Measurements from ENCODE around the gene ARHGEF28. TPM values are rescaled to one million over a fixed set of nuclear protein-coding genes. Genes with fewer than 3 reads are reported as not detected.

Gene ARHGEF28
- total RNA-seq, 2 donors from 2014 or later, result 2.6 to 3.1 TPM

DNA sequence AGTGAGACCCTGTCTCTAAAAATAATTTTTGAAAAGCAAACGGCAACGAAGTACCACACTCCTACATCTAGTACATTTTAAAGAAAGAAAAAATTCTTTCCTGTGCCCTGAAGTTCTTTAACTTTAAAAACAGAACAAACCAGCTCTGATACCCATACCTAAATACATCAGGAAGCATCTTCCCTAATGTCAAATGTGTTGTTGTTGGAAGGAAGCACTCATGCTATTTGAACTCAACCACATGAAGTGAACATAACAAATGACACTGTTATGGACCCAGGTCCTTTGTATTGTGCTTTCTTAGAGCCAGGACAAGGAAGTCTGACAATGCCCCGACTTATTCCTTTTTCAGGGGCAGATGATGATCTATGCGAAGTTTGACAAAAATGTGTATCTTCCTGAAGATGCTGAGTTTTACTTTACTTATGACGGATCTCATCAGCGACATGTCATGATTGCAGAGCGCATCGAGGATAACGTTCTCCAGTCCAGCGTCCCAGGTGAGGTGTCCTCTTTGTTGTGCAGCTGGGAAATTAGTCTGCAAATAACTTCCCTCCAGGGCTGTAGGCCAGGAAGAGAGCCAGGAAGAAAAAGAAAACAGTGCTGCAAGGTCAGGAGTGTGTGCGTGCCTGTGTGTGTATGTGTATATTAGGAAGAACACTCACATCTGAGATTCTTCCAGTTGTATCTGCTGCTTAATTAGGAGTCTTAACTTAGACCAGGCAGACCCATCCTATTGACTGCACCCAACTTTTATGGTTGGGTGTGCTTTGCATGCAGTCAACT lies 123.7 kb downstream of the ARHGEF28 start:
- ATAC-seq, result no peak
- intact Hi-C loops (cut with DNase I), result no loop called here
- no peak for DNase-seq

DNA sequence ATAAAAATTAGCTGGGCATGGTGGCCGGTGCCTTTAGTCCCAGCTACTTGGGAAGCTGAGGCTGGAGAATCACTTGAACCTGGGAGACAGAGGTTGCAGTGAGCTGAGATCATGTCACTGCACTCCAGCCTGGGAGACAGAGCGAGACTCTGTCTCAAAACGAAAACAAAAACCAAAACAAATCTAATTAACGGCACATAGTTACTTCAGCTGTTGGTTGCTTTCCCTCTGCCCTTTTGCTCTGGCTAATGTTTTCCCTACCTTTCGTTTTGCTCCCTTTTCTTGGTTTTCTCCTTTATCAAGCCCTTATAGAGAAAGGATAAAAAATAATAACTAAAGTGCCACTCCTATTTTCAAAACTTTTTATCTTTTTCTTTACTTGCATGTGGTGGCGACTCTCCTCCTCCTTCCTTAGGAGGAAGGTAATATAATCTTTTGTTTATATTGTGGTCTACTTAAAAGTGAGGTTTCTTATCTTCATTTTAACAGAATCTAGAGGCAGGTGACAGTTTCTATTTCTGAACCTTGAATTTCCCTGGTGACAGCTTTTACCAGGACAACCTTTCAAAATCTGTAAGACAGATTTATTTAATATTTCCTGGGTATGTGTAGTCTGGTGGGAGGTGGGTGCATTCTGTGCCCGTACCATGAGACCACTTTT lies 125.4 kb downstream of the ARHGEF28 start:
- intact Hi-C loops (cut with DNase I), result no loop called here
- no peak for DNase-seq
- ATAC-seq, result no peak

DNA sequence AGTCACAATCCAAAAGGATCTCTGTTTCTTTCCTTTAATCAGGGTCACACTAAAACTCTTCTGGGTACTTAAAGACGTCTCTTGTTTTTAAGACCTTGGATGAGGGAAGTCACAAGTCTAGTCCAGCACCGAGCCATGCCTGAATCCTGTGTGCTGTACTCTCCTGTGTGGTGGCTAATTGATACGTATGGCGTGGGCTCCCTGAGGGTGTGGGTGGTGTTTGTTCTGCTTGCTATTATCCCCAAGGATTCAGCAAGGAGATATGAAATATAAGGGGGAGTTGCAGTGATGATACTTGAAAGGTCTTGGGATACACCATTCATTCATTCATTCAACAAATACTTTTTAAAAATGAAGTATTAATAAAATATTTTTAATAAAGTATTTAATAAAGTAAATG lies 128.3 kb downstream of the ARHGEF28 start:
- DNase-seq, result no peak
- ATAC-seq, result no peak
- intact Hi-C loops (cut with DNase I), result no loop called here

DNA sequence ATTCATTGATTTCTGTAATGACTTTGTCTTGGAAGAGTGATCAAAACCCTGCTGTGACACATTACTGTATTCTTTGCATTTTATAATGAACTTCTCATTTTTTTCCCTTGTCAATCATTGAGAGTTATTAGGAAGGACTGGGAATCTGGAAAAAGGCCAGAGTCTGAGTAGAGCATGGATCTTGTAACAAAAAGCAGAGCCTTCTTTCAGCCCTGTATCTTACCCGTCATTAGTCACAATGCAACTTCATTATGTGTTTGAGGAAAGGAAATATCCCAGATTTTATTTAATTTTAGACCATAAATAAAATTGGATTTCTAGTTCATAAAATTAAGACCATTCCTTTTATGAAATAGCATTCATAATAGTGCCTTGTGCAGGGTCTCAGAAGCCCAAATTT lies 131.4 kb downstream of the ARHGEF28 start:
- intact Hi-C loops (cut with DNase I), result no loop called here
- ATAC-seq, result no peak
- DNase-seq, result no peak

DNA sequence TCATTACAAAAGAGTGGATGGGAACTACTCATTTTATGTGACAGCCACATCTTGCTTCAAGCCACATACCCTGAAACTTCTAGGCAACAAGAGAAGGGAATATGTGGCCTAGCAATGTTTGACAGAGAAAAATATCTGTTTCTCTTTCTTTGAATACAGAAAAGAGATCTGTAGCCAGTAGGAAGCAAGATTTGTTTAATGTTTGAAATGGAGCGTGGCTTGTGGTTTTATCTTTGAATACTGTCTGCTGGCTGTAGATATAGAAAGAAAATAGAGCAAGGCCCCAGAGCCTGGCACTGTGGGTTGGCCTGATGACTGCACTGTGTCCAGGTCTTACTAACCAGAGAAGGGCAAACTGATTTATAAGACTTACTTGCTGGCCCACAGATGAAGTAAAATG lies 133.8 kb downstream of the ARHGEF28 start:
- no peak for DNase-seq

DNA sequence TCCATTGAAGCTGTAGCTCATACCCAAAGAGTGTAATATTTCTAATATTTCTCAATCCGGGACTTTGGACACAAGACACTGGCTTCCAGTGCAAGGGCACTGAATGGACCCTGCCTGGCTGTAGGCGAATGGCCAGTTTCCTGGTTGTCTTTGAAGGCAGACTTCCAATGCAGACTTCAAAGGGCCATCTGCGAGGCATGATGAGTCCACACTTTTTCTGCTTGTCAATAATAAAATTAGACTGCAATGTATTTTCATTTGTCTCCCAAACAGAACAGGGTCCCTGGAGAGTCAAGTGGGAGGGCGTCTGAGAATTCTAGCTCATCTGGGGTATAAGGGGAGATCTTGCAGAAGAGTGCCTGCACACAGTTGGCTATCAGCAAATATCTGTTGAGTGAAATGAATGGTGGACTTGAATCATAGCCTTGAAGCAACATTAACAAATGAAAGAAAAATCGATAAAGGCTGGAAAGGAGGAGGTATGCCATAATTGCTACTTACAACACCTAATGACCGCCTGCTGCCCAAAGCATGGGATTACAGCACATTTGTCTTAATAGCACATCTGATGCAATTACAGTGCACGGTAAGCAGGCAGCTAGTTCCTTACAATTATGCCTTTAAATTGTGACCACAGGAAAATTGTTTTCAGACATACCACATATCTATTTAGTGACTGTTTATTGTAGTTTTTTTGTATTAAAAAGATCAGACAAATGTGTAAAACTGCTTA lies 137.5 kb downstream of the ARHGEF28 start:
- intact Hi-C loops (cut with DNase I), result no loop called here
- DNase-seq, result no peak
- ATAC-seq, result no peak

More for the DNA sequence above, 133.8 kb downstream of the ARHGEF28 start:
- no peak for ATAC-seq
- intact Hi-C loops (cut with DNase I), result no loop called here

DNA sequence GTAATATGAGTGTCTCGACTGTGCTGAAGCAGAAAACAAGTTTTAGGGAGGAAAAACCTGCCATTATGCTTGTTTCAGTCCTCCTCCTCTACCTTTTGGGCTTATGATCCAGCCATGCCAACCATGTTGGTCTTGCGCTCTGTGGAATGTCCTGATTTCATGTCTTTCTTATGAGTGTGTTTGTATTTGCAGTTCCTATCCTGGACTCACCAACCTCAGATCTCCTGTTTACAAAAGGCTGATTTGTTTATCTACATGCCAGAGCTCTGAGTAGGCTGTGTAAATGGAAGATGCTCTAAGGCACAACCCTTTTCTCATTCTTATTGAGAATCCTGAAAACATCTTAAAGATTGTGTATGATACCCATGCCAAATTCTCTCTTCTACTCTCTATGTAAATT lies 138.6 kb downstream of the ARHGEF28 start:
- intact Hi-C loops (cut with DNase I), result no loop called here
- DNase-seq (no peak), ATAC-seq (no peak)

DNA sequence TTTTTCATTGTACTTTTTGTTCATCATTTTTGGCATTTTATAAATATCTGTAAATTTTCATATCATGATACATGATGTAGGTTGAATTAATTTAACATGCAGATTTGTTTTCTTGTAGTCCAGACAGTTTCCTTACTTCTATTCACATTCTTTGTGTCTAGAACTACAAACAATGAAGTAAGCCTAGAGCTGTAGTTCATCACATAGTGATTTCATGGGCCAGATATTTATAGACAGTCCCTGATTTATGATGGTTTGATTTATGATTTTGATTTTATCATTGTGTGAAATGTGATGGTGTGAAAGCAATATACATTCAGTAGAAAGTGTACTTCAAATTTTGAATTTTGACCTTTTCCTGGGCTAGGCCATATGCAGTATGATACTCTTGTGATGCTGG lies 139.0 kb downstream of the ARHGEF28 start:
- intact Hi-C loops (cut with DNase I), result no loop called here
- DNase-seq (no peak), ATAC-seq (no peak)

DNA sequence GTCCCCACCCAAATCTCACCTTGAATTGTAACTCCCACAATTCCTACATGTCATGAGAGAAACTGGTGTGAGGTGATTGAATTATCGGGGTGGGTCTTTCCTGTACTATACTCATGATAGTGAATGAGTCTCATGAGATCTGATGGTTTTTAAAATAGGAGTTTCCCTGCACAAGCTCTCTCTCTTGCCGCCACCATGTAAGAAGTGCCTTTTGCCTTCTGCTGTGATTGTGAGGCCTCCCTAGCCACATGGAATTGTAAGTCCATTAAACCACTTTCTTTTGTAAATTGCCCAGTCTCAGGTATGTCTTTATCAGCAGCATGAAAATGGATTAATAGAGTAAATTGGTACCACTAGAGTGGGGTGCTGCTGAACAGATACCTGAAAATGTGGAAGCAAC lies 140.9 kb downstream of the ARHGEF28 start:
- ATAC-seq (no peak), DNase-seq (no peak)
- intact Hi-C loops (cut with DNase I), result no loop called here

DNA sequence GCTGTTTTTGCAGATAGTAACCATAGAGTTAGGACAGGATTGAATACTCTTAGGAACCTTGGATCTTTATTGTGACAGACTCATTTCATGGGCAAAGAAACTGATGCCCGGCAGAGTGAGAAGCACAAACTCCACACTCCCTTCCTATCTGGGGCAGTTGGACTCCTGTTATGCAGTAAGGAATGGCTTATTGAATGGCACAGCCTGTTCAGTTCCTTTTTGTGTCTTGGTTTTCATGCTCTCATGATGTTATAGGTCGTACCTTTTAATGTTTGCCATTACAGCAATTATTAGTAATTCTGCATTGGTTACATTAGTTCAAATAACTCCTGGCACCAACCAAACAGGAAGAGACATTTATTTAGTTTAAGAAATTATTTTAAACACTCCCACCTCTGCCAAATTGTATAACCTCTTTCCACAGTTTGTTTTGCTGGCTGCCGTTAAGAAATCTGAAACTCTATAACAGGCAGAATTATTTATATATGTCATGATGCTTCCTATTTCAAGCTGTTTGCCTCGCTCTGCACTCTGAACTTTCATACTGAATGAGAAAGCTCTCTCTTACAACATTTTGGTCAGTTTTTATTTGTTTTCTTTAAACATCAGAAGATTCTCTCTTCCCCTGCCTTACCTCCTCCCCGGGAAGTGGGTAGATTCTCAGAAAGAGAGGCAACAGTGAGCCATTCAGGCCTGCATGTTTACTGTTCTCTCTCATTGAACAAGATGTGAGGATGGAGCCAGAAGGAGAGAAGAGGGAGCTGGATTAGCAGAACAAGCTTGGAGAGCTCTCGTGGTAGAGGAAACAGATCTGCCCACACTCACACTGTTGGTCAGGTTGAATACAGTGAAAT lies 144.4 kb downstream of the ARHGEF28 start:
- DNase-seq (no peak), ATAC-seq (no peak)
- intact Hi-C loops (cut with DNase I), result no loop called here

DNA sequence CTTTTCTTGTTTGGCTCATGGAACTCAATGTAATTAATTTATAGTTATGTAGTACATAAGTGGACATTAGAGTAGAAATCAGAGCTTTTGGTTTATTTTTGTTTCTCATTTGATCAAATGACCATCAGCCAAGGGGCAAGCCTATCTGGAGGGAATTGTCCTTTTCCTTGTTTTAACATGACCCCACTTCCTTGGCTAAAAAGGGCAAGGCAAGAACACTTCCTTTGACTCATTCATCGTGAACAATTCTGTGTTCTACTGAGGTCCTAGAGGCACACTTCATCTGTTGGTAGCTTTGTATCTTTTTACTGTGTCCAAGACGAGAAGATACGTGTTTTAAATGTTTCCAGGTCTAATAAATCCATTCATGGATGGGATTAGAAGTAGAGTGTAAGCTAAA lies 148.9 kb downstream of the ARHGEF28 start:
- no peak for DNase-seq
- intact Hi-C loops (cut with DNase I), result no loop called here
- no peak for ATAC-seq

DNA sequence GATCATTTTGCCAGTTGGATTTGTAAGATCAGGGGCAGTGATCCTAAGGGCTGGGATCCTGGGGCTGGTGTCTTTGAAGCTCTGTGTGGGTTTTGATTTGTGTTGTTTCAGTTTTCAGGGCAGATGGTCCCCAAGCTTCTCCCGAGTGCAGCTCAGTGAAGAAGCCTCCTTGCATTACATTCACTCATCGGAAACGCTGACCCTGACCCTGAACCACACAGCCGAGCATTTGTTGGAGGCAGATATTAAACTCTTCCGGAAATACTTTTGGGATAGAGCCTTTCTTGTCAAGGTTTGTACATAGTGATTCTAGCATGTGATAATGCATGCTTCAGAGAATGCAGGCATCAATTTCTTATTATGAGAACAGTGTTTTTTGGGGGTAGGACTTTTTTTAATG lies 150.4 kb downstream of the ARHGEF28 start:
- no peak for DNase-seq
- intact Hi-C loops (cut with DNase I), result no loop called here
- no peak for ATAC-seq

DNA sequence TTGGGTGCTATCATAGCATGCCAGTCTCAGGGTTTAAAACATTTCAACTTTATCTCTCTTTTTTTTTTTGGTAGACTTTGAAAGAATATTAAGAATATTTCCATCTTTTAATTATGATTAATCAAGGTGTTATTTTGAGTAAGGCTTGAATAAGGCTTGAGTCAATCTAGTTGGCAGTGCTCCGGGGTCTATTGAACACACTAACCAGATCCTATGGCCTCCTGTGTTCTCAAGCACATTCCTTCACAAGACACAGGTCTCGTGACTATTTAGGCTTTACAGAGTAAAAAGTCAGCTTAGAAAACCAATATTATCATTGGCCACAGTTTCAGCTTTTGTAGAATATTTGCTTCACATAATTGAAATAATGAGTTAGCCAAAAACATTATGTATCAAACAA lies 151.2 kb downstream of the ARHGEF28 start:
- intact Hi-C loops (cut with DNase I), result no loop called here
- no peak for ATAC-seq
- DNase-seq, result no peak

DNA sequence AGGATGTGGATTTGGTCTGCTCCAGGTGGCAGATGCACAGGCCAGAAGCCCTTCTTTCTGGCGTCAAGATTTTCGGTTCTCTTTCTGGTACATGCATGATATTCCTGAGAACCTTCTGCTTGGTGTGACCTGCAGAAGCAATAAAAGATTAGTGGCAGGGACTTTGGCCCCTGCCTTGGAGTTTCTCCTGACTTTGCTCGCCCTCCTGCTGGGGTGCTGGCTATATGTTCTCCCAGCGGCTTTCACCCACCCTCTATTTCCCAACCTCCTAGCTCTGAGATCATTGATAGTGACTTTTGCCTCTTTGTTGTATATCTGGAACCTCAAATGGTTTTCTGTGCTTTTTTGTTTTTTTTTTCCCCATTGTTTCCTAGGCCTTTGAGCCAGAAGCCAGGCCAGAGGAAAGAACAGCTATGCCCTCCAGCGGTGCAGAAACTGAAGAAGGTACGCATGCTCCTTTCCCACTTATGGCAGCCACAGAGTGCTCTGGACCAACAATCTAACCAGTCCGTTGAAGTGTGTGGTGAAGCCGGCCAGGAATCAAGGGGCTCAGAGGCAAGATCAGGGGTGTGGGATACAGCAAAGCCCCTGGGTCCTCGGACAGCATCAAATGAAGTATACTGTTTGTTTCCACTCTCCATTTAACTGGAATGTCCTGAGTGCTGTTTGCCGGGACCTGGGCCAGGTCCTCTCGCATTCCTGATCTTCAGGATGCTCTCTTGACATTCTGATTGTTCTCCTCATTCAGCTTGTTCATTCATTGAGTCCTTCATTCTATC lies 154.5 kb downstream of the ARHGEF28 start:
- DNase-seq (no peak), ATAC-seq (no peak)
- intact Hi-C loops (cut with DNase I), result no loop called here

DNA sequence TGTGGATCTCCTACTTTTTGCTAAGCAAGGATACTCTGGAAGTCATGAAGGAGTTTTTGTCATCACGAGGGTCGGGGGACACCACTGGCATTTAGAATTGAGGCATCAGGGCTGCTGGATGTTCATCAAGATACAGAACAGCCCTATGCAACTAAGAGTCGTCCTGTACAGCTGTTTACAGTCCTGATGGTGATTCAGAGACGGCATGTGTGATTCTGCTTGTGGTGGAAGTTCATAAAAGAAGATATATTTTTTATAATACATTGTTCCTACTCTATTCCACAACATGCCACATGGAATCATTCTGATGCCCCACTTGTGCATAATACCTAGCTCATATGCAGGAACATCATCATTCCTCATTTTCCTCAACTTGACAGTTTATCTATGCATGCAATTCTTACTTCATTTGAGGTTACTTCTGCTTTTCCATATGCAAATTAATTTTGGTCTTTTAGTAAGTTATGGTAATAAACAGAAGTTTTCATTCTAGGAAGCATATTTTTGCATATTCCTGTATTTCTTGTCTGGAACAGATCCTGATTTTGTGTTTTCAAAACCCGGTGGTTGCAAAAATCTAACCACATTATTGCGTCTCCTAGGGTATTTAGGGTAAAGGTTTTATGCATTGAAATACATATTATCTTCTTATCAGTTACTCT lies 155.2 kb downstream of the ARHGEF28 start:
- ATAC-seq (no peak), DNase-seq (no peak)
- intact Hi-C loops (cut with DNase I), result no loop called here

DNA sequence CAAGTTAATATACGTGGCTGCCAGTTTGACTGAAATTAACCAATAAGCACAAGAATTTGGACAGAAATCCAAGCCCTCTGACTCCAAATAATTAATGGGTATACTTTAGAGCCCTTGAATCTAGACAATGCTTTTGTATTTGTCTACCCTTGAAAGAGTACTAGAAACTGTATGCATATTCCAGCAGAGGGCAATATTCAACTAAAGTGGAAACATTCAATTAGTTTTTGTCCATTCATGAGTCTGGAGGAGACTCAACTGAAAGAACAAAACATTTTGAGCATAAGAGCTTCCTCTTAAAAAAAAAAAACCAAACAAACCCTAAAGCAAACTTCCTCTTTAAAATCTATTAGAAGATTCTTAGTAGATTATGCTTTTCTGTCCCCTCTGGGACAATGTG lies 157.8 kb downstream of the ARHGEF28 start:
- no peak for DNase-seq
- intact Hi-C loops (cut with DNase I), result no loop called here
- ATAC-seq, result no peak

DNA sequence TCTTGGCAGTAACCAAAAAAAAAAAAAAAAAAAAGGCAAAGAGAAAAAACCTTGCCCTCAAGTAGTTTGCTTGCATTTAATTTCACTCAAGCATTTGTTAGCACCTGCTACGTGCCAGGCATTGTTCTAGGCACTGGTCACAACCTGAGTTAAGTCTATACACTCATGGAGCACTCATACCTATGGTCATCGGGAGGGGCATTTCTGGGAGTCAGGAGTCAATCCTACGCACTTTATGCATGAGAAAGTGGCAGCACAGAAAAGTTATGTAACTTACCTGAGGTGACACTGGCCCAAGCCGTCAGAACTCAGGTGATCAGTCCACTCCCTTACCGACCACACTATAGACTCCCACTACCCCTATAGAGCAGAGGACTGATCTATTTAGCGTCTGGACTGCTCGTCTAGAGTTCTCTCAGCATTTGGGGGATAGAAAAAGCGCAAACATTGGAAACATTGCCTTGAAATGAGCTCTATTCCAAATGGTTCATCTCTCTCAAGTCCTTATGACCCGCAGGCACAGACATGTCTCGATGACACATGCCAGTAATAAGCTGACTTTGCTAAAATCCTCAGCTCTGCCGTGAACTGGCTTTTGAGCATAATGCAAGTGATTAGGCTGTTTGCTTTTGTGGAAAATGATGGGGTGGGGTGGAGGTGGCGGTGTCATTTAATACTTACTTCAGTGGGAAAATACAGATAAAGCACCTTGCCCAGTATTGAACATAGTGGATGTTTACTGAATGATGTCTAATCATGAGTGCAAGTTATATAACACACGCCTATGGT lies 160.2 kb downstream of the ARHGEF28 start:
- no peak for ATAC-seq
- intact Hi-C loops (cut with DNase I), result loop anchor here in 1 of 2 donors (5.0 kb wide), 1 partner anchor 861 kb away; no protein-coding TSS in a partner anchor
- no peak for DNase-seq
